ENCODE results near the gene EMX1.

Gene EMX1

GRCh38 chr2:72931280-72931910, 14.1 kb downstream of the EMX1 start:
- H3K27ac ChIP-seq (replicated peaks) = no peak overlapping the region
- H3K27me3 ChIP-seq (ENCODE audit: insufficient read depth, poor library complexity, severe bottlenecking) = peaks cover 38% of the 10 kb centered on the region
- H3K4me3 ChIP-seq (replicated peaks; ENCODE audit: insufficient read depth, low read length) = no peak overlapping the region
- TF ChIP-seq POLR2AphosphoS5 (IDR thresholded peaks at IDR 0.05; ENCODE audit: low read depth) (no peak), SPI1 (IDR thresholded peaks at IDR 0.05; ENCODE audit: borderline replicate concordance, low read depth) (no peak), GABPA (IDR thresholded peaks at IDR 0.05; ENCODE audit: low read depth) (no peak), CTCF (IDR thresholded peaks at IDR 0.05; ENCODE audit: insufficient read depth, low read length) (no peak), REST (IDR thresholded peaks at IDR 0.05; ENCODE audit: insufficient replicate concordance, low read depth) (no peak)
- DNase-seq (ENCODE audit: low read depth in 1 of 2, low spot score in 1 of 2) = no peak

- peaks cover 30% of the 10 kb centered on the region for H3K27me3 ChIP-seq (ENCODE audit: insufficient read depth, poor library complexity, severe bottlenecking)
- H3K27ac ChIP-seq (replicated peaks) = no peak overlapping the region
- no peak for DNase-seq (ENCODE audit: low read depth in 1 of 2, low spot score in 1 of 2)
- no peak overlapping the region for H3K4me3 ChIP-seq (replicated peaks; ENCODE audit: insufficient read depth, low read length)
- TF ChIP-seq GABPA (IDR thresholded peaks at IDR 0.05; ENCODE audit: low read depth) = no peak
- TF ChIP-seq POLR2AphosphoS5 (IDR thresholded peaks at IDR 0.05; ENCODE audit: low read depth) = no peak
- TF ChIP-seq REST (IDR thresholded peaks at IDR 0.05; ENCODE audit: insufficient replicate concordance, low read depth) = no peak
- no peak for TF ChIP-seq CTCF (IDR thresholded peaks at IDR 0.05; ENCODE audit: insufficient read depth, low read length)
- no peak for TF ChIP-seq SPI1 (IDR thresholded peaks at IDR 0.05; ENCODE audit: borderline replicate concordance, low read depth)
Measured at GRCh38 chr2:72932045-72932740, 14.9 kb downstream of the EMX1 start.

- Histone ChIP-seq H3K4me3 (replicated peaks; ENCODE audit: insufficient read depth, low read length) (no peak overlapping the region), H3K27ac (replicated peaks) (no peak overlapping the region), H3K27me3 (ENCODE audit: insufficient read depth, poor library complexity, severe bottlenecking) (peaks cover 25% of the 10 kb centered on the region)
- DNase-seq (ENCODE audit: low read depth in 1 of 2, low spot score in 1 of 2) = no peak
- TF ChIP-seq CTCF (IDR thresholded peaks at IDR 0.05; ENCODE audit: insufficient read depth, low read length) (no peak), SPI1 (IDR thresholded peaks at IDR 0.05; ENCODE audit: borderline replicate concordance, low read depth) (no peak)
Measured at GRCh38 chr2:72932805-72933204, 15.5 kb downstream of the EMX1 start.
